HG02885 (cell line): Measurements from ENCODE around the gene OSBPL9.
"Not testable (repeated sequence)": the region's sequence is repeated elsewhere in the genome, so short reads cannot be mapped to it uniquely, and the experiment has no call there.

Experiments used
- ATAC-seq: cut with Tn5 transposase; IDR thresholded peaks from one replicate; pipeline ENCODE4 v1.9.1; 2021; ENCODE audit warnings: mild to moderate bottlenecking; ENCODE audit not compliant: unreplicated experiment, poor library complexity

The OSBPL9 gene

GRCh38 chr1:51663721-51664120 lies 46.8 kb downstream of the OSBPL9 start:
- ATAC-seq, result no peak

DNA sequence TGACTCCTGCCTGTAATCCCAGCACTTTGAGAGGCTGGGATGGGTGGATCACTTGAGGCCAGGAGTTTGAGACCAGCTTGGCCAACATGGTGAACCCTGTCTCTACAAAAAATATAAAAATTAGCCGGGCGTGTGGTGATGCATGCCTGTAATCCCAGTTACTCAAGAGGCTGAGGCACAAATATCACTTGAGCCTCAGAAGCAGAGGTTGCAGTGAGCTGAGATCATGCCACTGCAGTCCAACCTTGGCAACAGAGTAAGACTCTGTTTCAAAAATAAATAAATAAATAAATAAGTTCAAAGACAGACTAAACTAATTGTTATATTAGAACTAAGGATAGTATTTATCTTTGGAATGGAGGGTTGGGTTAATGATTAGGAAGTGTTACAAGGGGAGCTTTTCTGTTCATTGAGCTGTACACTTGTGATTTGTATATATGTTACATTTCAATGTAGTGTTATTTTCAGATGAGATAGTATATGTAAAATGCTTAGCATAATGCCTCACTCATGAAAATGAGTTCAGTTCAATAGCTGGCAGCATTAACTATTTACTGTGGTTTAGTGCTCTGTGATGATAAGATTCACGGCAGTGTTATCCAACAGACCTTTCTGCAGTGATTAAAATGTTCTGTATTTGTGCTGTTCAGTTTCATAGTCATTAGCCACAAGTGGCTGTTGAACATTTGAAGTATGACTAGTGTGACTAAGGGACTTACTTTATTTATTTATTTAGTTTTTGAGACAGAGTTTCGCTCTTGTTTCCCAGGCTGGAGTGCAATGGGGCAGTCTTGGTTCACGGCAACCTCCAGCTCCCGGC lies 47.7 kb downstream of the OSBPL9 start:
- no peak for ATAC-seq

GRCh38 chr1:51666478-51666877 lies 49.6 kb downstream of the OSBPL9 start:
- no peak for ATAC-seq

- ATAC-seq, result no peak
Observed at GRCh38 chr1:51667561-51667960, 50.7 kb downstream of the OSBPL9 start.

DNA sequence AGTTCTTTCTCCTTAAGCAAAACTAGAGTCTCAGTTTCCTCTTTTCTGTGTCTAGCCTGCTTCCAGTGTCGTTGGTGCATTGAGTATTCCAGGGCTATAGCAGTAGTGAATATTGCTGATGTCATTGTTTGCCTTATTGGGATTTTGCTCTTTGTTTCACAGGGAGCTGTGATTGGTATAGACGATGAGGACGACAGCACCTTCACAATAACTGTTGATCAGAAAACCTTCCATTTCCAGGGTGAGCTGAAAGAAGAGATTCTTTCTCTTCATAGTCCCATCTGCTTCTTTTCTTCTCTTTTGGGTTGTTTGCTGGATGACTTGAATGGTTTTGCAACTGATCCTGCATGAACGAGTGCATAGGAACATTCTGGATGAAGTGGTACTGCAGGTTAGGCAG lies 52.4 kb downstream of the OSBPL9 start:
- ATAC-seq, result no peak

DNA sequence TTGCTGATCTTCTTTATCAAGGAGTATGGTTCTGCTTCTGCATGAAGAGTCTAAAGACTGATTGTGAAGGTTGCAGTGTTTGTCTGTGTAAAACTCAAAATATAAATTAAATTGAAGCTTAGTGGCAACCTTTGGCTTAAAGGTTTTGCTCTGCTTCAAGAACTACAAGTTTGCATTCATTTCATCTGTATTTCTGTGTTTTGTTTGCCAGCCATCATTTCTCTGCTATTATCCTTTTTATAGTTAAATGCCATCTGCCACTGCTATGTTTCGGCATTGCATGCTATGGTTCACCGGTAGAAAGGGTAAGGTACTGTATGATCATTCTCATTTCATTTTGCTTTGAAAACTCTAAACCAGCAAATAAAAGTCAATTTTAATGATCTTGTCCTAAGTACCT lies 52.9 kb downstream of the OSBPL9 start:
- ATAC-seq, result no peak

GRCh38 chr1:51671527-51672325 lies 54.8 kb downstream of the OSBPL9 start:
- no peak for ATAC-seq

DNA sequence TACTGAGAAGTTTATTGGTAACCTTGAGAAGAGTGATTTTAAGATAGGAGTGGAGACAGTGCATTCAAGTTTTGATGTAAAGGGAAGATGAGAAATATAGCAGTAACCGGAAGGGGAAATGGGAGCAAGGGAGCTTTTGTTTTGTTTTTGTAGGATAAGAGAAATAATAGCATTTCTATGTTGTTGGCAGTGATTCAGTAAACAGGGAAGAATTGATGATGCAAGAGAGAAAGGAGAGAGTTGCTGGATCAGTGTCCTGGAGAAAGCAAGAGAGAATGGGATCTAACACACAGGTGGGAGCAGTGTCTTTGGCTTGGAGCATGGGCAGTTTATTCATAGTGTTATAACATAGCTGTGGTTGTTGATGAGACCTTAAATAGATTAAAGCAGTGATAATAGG lies 56.4 kb downstream of the OSBPL9 start:
- ATAC-seq, result no peak

- ATAC-seq, result no peak
Observed at GRCh38 chr1:51675177-51675780, 58.4 kb downstream of the OSBPL9 start.

DNA sequence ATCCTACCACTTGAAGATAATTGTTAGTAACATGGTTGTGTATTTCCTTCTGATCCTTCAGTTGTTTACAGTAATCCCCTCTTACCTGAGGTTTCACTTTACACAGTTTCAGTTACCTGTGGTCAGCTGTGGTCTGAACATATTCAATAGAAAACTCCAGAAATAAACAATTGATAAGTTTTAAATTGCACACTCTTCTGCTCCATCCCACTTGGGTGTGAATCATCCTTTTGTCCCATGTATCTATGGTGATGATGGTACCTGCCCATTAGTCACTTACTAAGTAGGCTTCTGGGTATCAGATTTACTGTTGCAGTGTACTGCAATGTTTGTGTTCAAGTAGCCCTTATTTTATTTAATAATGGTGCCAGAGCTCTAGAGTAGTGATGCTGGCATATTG lies 62.5 kb downstream of the OSBPL9 start:
- no peak for ATAC-seq

GRCh38 chr1:51684776-51685175 lies 67.9 kb downstream of the OSBPL9 start:
- no peak for ATAC-seq

DNA sequence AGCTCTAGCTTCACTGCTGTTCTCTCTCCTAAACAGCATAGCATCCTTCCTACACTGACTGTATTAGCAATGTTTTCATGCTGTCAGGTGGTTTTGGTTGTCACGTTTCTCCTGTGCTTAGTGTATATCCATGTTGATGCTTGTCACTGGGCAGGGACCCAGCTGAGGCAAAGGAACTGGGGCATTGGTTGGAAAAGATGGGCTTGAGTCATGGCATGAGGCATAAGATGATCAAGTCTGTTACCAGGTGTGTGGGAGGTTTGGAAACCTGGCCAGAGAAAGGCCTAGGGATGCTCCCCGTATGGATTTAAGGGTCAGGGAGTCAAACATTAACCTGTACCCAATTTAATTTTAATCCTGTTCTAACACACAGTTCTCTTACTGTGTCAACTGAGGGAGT lies 69.6 kb downstream of the OSBPL9 start:
- ATAC-seq, result no peak

DNA sequence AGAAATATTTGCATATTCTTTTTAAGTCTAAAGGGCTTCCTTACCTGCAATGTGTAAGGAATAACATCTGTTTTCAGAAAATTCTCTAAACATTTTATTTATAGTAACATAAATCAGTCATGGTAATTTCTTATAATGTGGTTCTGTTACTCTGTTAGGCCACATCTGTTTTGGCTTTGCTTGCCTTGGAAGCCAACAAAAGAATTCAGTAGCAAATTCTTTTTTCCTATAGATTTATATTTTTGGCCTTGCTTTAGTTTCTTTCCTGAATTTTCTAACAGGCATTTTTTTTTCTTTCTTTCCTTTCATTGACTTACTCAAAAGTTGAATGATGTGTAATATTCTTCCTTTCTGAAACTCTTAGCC lies 72.2 kb downstream of the OSBPL9 start:
- ATAC-seq, result no peak

GRCh38 chr1:51689643-51690042 lies 72.8 kb downstream of the OSBPL9 start:
- ATAC-seq, result no peak

- ATAC-seq, result no peak
Observed at GRCh38 chr1:51690285-51690961, 73.5 kb downstream of the OSBPL9 start.

DNA sequence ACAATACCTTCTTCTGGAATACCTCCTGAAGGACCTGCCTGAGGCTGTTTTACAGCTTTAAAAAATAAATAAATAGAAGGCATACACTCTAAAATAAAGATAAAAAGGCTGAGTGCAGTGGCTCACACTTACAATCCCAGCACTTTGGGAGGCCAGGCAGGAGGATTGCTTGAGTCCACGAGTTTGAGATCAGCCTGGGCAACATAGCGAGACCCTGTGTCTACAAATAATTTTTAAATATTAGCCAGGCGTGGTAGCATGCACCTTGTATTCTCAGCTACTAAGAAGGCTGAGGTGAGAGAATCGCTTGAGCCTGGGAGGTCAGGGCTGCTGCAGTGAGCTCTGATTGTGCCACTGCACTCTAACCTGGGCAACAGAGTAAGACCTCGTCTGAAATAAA lies 75.0 kb downstream of the OSBPL9 start:
- ATAC-seq, result no peak

DNA sequence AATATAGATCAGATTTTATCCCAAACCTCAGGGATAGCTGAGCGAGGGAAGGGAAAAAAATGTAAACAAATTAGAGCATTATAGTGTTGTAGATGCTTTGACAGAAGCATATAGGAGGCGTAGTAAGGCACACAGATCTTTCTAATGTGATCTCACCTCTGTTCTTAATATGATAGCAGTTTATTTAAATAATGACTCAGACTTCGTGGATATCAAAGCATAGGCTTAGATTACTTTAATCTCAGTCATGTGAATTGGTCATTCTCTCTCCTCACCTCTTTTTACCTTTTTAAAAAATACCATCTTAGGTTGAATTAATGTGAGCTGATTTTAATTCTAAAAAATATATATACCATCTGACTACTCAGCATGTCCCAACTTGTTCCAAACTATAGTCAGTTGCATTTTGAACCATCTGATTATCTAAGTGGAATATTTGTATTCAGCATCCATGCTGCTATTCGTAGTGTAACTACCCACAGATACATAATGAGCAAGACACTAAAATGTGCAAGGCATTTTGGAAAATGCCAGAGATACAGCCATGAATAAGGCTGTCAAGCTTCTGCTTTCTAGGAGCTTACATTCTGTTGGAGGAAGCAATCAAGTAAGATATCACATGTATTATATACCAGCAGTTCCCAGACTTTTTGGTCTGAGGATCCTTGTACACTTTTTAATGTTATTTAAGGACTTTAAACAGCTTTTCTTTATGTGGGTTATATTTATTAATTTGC lies 76.7 kb downstream of the OSBPL9 start:
- ATAC-seq, result no peak

- ATAC-seq, result no peak
Observed at GRCh38 chr1:51697166-51697565, 80.3 kb downstream of the OSBPL9 start.

DNA sequence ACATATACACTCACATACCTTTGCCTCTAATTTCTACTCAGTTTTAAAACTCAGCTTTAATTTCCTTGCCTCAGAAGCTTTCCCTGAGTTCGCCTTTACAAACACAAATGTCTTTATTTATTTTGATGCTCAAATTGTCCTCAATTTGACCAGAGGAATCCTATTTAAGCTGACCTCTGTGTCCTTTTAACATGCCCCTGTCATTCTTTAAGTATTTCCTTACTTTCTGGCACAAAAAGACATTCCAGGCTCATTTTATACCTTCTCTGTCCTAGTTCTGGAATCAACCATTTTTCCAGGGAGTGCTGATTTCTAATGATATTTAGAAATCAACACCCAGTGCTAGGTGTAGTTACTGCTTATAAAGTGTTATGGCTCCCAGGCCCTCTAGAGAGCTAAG lies 82.5 kb downstream of the OSBPL9 start:
- no peak for ATAC-seq

DNA sequence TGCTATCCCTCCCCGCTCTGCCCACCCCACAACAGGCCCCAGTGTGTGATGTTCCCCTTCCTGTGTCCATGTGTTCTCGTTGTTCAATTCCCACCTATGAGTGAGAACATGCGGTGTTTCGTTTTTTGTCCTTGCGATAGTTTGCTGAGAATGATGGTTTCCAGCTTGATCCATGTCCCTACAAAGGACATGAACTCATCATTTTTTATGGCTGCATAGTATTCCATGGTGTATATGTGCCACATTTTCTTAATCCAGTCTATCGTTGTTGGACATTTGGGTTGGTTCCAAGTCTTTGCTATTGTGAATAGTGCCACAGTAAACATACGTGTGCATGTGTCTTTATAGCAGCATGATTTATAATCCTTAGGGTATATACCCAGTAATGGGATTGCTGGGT lies 84.9 kb downstream of the OSBPL9 start:
- ATAC-seq, result not testable (repeated sequence)
